DOHH2 (cell line): Measurements from ENCODE around the gene HOXB7.

Source experiments
- H3F3A ChIP-seq: fragments of 200-600 bp; sonication (generic), shearing (Covaris generic); 2 replicates; pipeline ENCODE4 v1.6.0; 2016; ENCODE audit warnings: antibody characterized with exemption, mild to moderate bottlenecking; ENCODE audit not compliant: control insufficient read depth, insufficient read depth
- H3K27ac ChIP-seq: fragments of 200-600 bp; sonication (generic); 2 replicates; pipeline ENCODE4 v1.5.1; 2014; ENCODE audit warnings: low read depth, mild to moderate bottlenecking, low read length, moderate library complexity
- H3K27me3 ChIP-seq: fragments of 200-600 bp; sonication (generic); 2 replicates; pipeline ENCODE4 v1.6.1; 2014; ENCODE audit warnings: mild to moderate bottlenecking, low read length, mixed read lengths; ENCODE audit not compliant: control insufficient read depth
- H3K36me3 ChIP-seq: fragments of 200-600 bp; sonication (generic); 2 replicates; pipeline ENCODE4 v1.6.1; 2014; ENCODE audit warnings: mild to moderate bottlenecking, low read length, moderate library complexity, mixed read lengths; ENCODE audit not compliant: control insufficient read depth
- H3K4me1 ChIP-seq: fragments of 200-600 bp; sonication (generic); 2 replicates; pipeline ENCODE4 v1.6.1; 2014; ENCODE audit warnings: mild to moderate bottlenecking, low read length, mixed read lengths; ENCODE audit not compliant: control insufficient read depth
- H3K4me2 ChIP-seq: fragments of 200-600 bp; sonication (generic); 2 replicates; pipeline ENCODE4 v1.6.0; 2014; ENCODE audit warnings: mild to moderate bottlenecking, low read length, moderate library complexity
- H3K4me3 ChIP-seq: fragments of 200-600 bp; sonication (generic); 2 replicates; pipeline ENCODE4 v1.5.1; 2014; ENCODE audit warnings: mild to moderate bottlenecking, low read length, mixed read lengths
- H3K79me2 ChIP-seq: fragments of 200-600 bp; sonication (generic); 2 replicates; pipeline ENCODE4 v1.6.1; 2014; ENCODE audit warnings: mild to moderate bottlenecking, low read length, mixed read lengths; ENCODE audit not compliant: control insufficient read depth
- H3K9me2 ChIP-seq: fragments of 200-600 bp; sonication (generic); replicated peaks from 2 replicates; pipeline ENCODE4 v1.6.1; 2014; ENCODE audit warnings: mild to moderate bottlenecking, low read length, mixed read lengths; ENCODE audit not compliant: control insufficient read depth
- H3K9me3 ChIP-seq: fragments of 200-600 bp; sonication (generic); 2 replicates; pipeline ENCODE4 v1.6.1; 2014; ENCODE audit warnings: antibody characterized with exemption, low read length, mixed read lengths; ENCODE audit not compliant: control insufficient read depth, insufficient read depth
- H4K20me1 ChIP-seq: fragments of 200-600 bp; sonication (generic); 2 replicates; pipeline ENCODE4 v1.6.0; 2014; ENCODE audit warnings: low read depth, mild to moderate bottlenecking, antibody characterized with exemption, low read length, moderate library complexity; ENCODE audit not compliant: control insufficient read depth, insufficient read depth
- EZH2phosphoT487 ChIP-seq: fragments of 200-600 bp; sonication (generic); IDR thresholded peaks from 2 replicates; pipeline ENCODE4 v1.6.1; 2017; ENCODE audit warnings: borderline replicate concordance, mild to moderate bottlenecking, antibody characterized with exemption, low read length, moderate library complexity, mixed read lengths
- TF ChIP-seq, protein P1 (sequence below): fragments of 200-600 bp; sonication (generic); IDR thresholded peaks from one replicate; pipeline ENCODE4 v1.5.1; 2014; ENCODE audit warnings: antibody characterized with exemption, mild to moderate bottlenecking, low read depth, low read length; ENCODE audit not compliant: poor library complexity, severe bottlenecking

The HOXB7 gene

DNA sequence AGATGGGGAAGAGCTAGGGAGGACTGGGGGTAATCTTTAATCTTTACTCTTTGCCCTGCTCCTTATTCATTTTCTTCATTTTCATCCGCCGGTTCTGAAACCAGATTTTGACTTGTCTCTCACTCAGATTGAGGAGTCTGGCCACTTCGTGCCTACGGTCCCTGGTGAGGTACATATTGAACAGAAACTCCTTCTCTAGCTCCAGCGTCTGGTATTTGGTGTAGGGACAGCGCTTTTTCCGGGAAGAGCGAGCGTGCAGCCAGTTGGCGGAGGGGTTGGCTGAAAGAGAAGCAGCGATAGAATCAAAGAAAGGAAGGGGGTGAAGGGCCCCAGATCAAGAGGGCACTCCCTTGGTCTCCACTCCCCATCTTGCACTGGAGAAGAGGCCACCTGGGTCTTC, 12.0 kb upstream of the HOXB7 start:
- no peaks in the 10 kb centered on the region for H3K9me2 ChIP-seq
- H4K20me1 ChIP-seq: no peaks in the 10 kb centered on the region
- H3F3A ChIP-seq: no peaks in the 10 kb centered on the region
- peaks cover 7% of the 10 kb centered on the region for H3K4me1 ChIP-seq
- H3K4me3 ChIP-seq: no peak overlapping the region
- no peaks in the 10 kb centered on the region for H3K79me2 ChIP-seq
- TF ChIP-seq, protein P1, sequence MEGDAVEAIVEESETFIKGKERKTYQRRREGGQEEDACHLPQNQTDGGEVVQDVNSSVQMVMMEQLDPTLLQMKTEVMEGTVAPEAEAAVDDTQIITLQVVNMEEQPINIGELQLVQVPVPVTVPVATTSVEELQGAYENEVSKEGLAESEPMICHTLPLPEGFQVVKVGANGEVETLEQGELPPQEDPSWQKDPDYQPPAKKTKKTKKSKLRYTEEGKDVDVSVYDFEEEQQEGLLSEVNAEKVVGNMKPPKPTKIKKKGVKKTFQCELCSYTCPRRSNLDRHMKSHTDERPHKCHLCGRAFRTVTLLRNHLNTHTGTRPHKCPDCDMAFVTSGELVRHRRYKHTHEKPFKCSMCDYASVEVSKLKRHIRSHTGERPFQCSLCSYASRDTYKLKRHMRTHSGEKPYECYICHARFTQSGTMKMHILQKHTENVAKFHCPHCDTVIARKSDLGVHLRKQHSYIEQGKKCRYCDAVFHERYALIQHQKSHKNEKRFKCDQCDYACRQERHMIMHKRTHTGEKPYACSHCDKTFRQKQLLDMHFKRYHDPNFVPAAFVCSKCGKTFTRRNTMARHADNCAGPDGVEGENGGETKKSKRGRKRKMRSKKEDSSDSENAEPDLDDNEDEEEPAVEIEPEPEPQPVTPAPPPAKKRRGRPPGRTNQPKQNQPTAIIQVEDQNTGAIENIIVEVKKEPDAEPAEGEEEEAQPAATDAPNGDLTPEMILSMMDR: no peak
- no peak for TF ChIP-seq EZH2phosphoT487
- peaks cover 90% of the 10 kb centered on the region for H3K27me3 ChIP-seq
- no peaks in the 10 kb centered on the region for H3K9me3 ChIP-seq
- H3K36me3 ChIP-seq: no peaks in the 10 kb centered on the region
- no peak overlapping the region for H3K4me2 ChIP-seq
- no peak overlapping the region for H3K27ac ChIP-seq

DNA sequence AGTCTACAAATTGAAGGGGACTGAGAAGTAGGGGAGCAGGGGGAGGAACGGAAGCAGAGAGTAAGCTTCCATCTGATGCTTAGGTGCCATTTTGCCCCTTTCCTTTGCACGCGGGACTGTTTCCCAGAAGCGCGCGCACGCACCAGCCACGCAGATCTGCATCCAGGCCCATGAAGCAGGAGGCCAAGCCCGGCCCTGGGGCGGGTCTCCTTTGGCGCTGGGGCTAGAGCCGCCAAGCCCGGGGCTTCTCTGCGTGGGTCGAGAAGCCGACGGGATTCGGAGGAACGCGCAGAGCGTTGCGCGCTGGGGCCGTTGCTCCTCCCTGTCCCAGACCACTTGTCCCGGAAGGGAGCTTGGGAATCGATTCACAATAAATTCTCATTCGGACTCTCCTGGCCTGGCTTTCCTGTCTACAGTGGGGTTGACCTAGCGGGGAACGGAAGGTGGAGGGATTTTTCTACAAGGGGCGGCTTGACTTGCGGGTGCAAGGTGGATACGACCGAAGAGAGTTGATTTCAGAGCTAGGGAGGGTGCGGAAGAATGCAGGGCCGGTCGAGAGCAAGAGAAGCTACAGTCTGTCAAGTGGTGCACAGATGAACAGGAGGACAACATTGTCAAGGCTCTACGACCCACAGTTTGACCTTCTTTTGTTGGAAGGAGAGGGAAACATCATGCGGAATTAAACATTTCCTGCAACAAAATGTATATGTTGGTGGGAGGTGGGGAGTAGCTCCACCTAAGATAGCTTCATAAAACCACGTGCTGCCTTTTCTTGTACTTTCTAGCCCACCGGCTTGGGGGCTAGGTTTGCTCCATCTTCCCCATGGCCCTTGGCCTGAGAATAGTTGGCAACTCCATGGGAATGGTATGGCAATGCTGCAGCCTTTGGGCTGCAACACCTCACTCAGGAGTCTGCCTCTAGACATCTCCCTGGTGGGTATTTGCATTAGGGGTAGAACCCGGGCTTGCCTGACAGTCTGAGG, 10.9 kb upstream of the HOXB7 start:
- Histone ChIP-seq H4K20me1 (no peaks in the 10 kb centered on the region), H3K79me2 (no peaks in the 10 kb centered on the region), H3K4me3 (no peak overlapping the region), H3K9me2 (no peaks in the 10 kb centered on the region), H3K9me3 (no peaks in the 10 kb centered on the region), H3K36me3 (no peaks in the 10 kb centered on the region), H3K27me3 (peaks cover 88% of the 10 kb centered on the region), H3F3A (no peaks in the 10 kb centered on the region), H3K4me1 (peaks cover 7% of the 10 kb centered on the region), H3K4me2 (no peak overlapping the region), H3K27ac (no peak overlapping the region)
- TF ChIP-seq, protein P1: no peak
- no peak for TF ChIP-seq EZH2phosphoT487

DNA sequence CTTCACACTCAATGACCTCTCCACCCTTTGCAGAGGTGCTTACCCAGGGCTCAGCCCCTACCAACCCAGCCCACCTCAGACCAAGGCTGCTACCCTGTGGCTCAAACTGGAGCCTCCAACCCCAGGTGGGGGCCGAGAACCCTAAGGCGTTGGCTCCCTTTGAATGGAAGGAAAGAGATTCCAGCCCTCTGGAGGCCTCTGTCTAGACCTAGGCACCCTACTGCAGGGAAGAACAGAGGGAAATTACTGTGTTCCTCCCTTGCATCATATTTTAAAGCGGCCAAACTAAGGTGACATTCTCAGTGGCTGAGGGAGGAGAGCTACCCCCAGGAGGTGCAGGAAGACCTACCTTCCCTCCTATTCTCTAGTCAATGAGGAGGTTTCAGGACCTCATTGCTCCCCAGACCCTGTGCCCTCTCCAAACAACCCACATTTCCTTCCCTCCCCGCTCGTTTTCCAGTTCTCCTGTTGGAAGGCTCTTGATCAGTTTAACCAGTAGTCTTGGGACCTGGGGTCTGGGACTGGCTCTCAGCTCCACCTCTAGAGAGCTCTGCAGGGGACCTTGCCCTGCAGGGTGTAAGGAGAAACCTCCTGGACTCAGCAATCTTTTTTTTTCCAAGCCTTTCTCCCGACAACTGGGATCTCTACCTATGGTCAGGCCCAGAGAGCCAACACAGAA, 9.8 kb upstream of the HOXB7 start:
- H3K9me2 ChIP-seq: no peaks in the 10 kb centered on the region

More for the DNA sequence above, 9.8 kb upstream of the HOXB7 start:
- Histone ChIP-seq H4K20me1 (no peaks in the 10 kb centered on the region), H3K36me3 (no peaks in the 10 kb centered on the region), H3K4me1 (peaks cover 7% of the 10 kb centered on the region), H3K79me2 (no peaks in the 10 kb centered on the region), H3K27me3 (peaks cover 88% of the 10 kb centered on the region), H3K27ac (no peak overlapping the region), H3F3A (no peaks in the 10 kb centered on the region), H3K4me2 (no peak overlapping the region), H3K9me3 (no peaks in the 10 kb centered on the region), H3K4me3 (no peak overlapping the region)
- TF ChIP-seq, protein P1: no peak
- no peak for TF ChIP-seq EZH2phosphoT487
